ENCODE measurements around the gene FAM32A.

The FAM32A gene

DNA sequence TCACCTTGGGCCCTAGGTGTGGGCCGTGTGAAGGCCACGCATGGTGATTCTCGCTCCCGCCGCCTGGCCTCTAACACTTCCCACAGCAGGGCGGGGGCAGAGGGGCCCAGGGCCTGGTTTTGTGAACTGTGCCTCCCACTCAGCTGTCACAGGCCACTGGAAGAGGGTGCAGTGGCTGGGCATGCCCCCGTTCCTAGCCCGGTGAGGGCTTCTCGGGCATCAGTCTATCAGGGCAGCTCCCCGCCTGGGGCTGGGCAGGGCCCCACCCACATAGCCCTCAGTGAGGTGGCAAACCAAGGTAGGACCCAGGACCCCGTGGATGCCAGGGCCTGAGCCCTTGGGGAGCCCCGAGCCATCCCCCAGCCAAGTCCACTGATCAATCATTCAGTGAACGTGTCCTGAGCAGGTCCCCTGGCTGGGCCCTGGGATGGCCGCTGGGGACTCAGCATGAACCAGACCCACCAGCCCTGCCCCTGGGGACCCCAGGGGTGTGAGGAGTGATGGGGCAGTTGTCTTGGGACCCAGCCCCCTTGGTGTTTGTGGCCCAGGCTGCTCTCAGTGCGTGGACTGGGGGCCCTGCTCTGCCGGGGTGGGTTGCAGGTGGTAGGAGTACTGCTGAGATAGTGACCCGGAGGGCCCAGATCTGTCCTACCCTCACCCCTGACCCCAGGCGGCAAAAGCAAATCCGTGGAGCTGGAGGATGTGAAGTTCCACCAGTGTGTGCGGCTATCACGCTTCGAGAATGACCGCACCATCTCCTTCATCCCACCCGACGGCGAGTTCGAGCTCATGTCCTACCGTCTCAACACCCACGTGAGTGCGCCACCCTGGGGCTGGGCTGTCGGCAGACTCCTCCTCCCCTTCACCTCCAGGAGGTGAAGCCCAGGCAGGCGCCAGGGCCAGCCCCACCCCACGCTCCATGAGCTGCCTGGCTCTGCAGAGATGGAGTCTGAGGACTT, 41.9 kb downstream of the FAM32A start:
- H2AFZ ChIP-seq: no peak overlapping the region
- peaks cover 11% of the 10 kb centered on the region for H3K79me2 ChIP-seq
- TF ChIP-seq CTCF (IDR thresholded peaks at IDR 0.05): no peak
- H3K36me3 ChIP-seq (ENCODE audit: control insufficient read depth, insufficient read depth, low read length): no peaks in the 10 kb centered on the region
- H3K4me3 ChIP-seq (ENCODE audit: low read depth, low read length): no peak overlapping the region
- H3K27me3 ChIP-seq (ENCODE audit: control insufficient read depth, insufficient read depth, low read length): no peaks in the 10 kb centered on the region
- no peaks in the 10 kb centered on the region for H3K9me3 ChIP-seq (ENCODE audit: control insufficient read depth, low read length)
- H3K27ac ChIP-seq: no peak overlapping the region
- H3K4me2 ChIP-seq (ENCODE audit: low read length): no peak overlapping the region
- H3K4me1 ChIP-seq: no peaks in the 10 kb centered on the region
- no peak overlapping the region for H3K9ac ChIP-seq

DNA sequence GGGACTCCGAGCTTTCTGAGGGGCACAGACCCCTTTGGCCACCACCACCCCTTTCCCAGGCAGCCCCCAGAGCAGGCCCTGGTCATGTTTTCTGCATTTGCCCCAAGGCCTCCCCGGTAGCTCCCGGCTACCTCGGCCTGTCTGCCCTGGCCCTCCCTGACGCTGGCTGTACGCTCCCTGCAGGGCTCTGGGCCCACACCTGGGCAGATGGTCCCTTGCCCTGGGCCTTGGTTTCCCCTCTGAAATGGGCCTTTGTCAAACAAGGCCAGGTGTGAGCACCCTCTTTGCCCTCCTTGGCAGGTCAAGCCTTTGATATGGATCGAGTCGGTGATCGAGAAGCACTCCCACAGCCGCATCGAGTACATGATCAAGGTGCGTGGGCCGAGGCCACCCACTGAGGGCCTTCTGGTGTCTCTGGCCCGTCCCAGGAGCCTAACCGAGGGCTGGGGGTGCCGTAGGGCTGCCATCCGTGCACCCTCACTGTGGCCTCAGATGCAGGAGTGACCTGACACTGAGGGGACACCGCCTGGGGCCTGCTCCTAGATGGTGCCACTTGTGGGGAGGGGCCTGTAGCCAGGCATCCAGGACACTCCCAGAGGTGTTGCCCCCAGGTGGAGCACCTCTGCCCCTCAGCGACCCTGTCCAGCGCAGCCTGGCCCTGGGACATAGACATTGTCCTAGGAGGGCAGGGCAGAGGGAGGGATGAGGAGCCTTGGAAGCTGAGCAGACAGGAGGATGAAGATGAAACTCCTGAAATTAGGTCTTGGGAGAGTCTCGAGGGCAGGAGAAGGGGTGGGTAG, 42.8 kb downstream of the FAM32A start:
- H3K36me3 ChIP-seq (ENCODE audit: control insufficient read depth, insufficient read depth, low read length): no peaks in the 10 kb centered on the region
- peaks cover 11% of the 10 kb centered on the region for H3K79me2 ChIP-seq
- no peak for TF ChIP-seq CTCF (IDR thresholded peaks at IDR 0.05)
- H3K4me1 ChIP-seq: no peaks in the 10 kb centered on the region
- H3K27ac ChIP-seq: no peak overlapping the region
- H3K4me2 ChIP-seq (ENCODE audit: low read length): no peak overlapping the region
- no peaks in the 10 kb centered on the region for H3K9me3 ChIP-seq (ENCODE audit: control insufficient read depth, low read length)
- H3K27me3 ChIP-seq (ENCODE audit: control insufficient read depth, insufficient read depth, low read length): no peaks in the 10 kb centered on the region
- no peak overlapping the region for H2AFZ ChIP-seq
- H3K9ac ChIP-seq: no peak overlapping the region
- no peak overlapping the region for H3K4me3 ChIP-seq (ENCODE audit: low read depth, low read length)

DNA sequence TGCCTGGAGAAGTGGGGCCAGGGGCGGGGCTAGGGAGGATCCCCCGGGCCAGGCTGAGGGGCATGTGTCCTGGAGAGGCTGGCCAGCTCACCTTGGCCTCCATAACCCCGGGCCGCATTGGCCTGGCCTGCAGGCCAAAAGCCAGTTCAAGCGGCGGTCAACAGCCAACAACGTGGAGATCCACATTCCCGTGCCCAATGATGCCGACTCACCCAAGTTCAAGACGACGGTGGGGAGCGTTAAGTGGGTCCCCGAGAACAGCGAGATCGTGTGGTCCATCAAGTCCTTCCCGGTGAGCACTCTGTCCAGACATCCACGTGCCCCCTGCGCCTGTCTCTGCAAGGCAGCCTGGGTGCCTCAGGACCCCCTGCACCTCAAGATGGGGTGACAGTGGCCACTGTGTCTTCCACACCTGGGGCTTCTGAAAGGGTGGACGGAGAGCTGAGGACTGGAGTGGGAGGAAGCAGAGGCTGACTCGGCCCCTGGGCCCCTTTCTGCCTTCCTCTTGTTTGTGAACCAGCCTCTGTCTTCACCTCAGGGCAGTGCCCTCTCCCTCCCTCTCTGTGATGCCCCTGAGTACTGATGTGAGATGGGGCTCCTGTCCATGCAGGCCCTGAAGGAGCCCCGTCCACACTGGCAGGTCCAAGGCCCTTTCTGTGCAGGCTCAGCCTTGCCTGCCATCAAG, 43.6 kb downstream of the FAM32A start:
- no peaks in the 10 kb centered on the region for H3K36me3 ChIP-seq (ENCODE audit: control insufficient read depth, insufficient read depth, low read length)
- no peak overlapping the region for H2AFZ ChIP-seq

DNA sequence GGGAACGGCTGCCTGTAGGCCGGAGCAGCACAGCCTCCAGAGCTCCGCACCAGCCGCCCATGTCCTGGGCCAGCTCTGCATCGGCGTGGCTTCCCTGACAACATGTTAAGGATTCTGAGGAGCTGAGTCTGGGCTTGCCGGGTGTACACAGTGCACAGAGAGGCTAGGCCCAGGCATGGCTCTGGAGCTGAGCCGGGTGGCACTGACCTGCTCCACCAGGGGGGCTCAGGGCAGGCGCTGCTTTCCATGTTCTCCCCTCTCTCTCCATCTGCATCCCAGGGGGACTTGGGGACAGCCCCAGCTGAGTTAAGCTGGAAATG, 44.1 kb downstream of the FAM32A start:
- Histone ChIP-seq H3K79me2 (peaks cover 2% of the 10 kb centered on the region), H3K4me2 (ENCODE audit: low read length) (no peak overlapping the region), H3K9me3 (ENCODE audit: control insufficient read depth, low read length) (no peaks in the 10 kb centered on the region), H3K27me3 (ENCODE audit: control insufficient read depth, insufficient read depth, low read length) (no peaks in the 10 kb centered on the region), H3K27ac (no peak overlapping the region), H2AFZ (no peak overlapping the region), H3K9ac (no peak overlapping the region), H3K4me1 (no peaks in the 10 kb centered on the region), H3K36me3 (ENCODE audit: control insufficient read depth, insufficient read depth, low read length) (no peaks in the 10 kb centered on the region), H3K4me3 (ENCODE audit: low read depth, low read length) (no peak overlapping the region)
- no peak for TF ChIP-seq CTCF (IDR thresholded peaks at IDR 0.05)

More for the DNA sequence above, 43.6 kb downstream of the FAM32A start:
- no peak for TF ChIP-seq CTCF (IDR thresholded peaks at IDR 0.05)
- H3K9me3 ChIP-seq (ENCODE audit: control insufficient read depth, low read length): no peaks in the 10 kb centered on the region
- no peak overlapping the region for H3K9ac ChIP-seq
- peaks cover 7% of the 10 kb centered on the region for H3K79me2 ChIP-seq
- H3K27me3 ChIP-seq (ENCODE audit: control insufficient read depth, insufficient read depth, low read length): no peaks in the 10 kb centered on the region
- no peak overlapping the region for H3K4me3 ChIP-seq (ENCODE audit: low read depth, low read length)
- no peak overlapping the region for H3K4me2 ChIP-seq (ENCODE audit: low read length)
- no peak overlapping the region for H3K27ac ChIP-seq
- no peaks in the 10 kb centered on the region for H3K4me1 ChIP-seq
